Epithelial cell of esophagus (primary cell): ENCODE results near the gene BRWD1.

Experiments used
- DNase-seq: peaks from one replicate; pipeline ENCODE4 v3.0.0; 2010; ENCODE audit warnings: low read depth
- H3K4me3 ChIP-seq: 2 replicates; pipeline ENCODE4 v1.5.1; 2011; ENCODE audit warnings: mild to moderate bottlenecking, low read length, control low read depth
- CTCF ChIP-seq: IDR thresholded peaks from 2 replicates; pipeline ENCODE4 v1.5.1; 2011; ENCODE audit warnings: low read depth, mild to moderate bottlenecking, low read length, control low read depth, inconsistent platforms; ENCODE audit not compliant: insufficient read depth; ENCODE audit errors: missing control alignments

The BRWD1 gene

GRCh38 chr21:39193380-39193779 lies 120.1 kb downstream of the BRWD1 start:
- H3K4me3 ChIP-seq, result no peak overlapping the region
- DNase-seq, result no peak
- no peak for TF ChIP-seq CTCF

- TF ChIP-seq CTCF, result no peak
- DNase-seq, result peak; percentile 33
- H3K4me3 ChIP-seq, result no peak overlapping the region
These were observed 123.4 kb downstream of the BRWD1 start for GRCh38 chr21:39189857-39190604.

GRCh38 chr21:39188521-39189139 lies 124.8 kb downstream of the BRWD1 start:
- no peak for DNase-seq
- no peak for TF ChIP-seq CTCF
- no peak overlapping the region for H3K4me3 ChIP-seq

- H3K4me3 ChIP-seq, result no peak overlapping the region
- TF ChIP-seq CTCF, result no peak
- no peak for DNase-seq
These were observed 126.3 kb downstream of the BRWD1 start for GRCh38 chr21:39187141-39187540.

GRCh38 chr21:39186676-39187075 lies 126.8 kb downstream of the BRWD1 start:
- no peak overlapping the region for H3K4me3 ChIP-seq
- DNase-seq, result peak; percentile 56
- no peak for TF ChIP-seq CTCF

GRCh38 chr21:39185157-39185556 lies 128.3 kb downstream of the BRWD1 start:
- no peak for TF ChIP-seq CTCF
- no peak for DNase-seq

More at GRCh38 chr21:39185157-39185556, 128.3 kb downstream of the BRWD1 start:
- H3K4me3 ChIP-seq, result no peak overlapping the region
